ENCODE measurements around the gene DNM2.
"Not testable (repeated sequence)": the region's sequence is repeated elsewhere in the genome, so short reads cannot be mapped to it uniquely, and the experiment has no call there.

The DNM2 gene

DNA sequence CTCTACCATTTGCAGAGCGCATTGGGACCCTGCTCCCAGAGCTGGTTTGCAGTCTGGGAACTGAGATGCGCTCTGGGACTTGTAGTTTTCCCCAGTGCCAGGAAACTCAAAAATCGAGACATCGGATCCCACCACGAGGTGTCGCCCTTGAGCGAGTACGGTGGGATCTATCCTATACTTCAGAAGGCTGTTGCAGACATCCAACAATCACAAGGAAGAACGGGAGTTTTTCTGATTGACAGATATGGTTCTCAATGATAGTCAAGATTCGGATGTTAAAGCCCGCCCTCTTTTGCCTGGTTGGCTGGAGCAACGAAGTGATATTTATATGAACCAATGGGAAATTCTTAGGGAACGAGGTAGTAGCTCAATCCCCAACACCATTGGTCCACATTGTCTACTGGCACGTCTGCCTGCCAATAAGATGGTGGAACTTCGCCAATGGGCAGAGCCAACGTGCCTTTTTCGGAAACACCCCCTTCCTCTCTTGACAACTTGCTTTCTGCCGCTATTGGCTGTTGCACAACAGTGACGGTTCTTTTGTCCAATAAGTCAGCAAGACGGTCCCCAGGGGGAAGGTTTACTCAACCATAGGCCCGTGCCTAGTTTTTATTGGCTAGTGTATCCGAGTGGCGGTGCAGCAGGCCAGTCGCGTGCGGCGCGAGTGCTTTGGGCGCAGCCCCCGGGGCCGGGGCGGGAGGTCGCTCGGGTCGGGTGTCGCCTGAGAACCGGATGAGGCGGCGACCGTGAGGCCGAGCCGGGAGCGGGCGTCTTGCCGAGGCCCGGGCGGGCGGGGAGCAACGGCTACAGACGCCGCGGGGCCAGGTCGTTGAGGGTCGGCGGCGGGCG is at the start of gene DNM2:
DNM2 (plus strand) TSS at position 724 of the 849 bp plus-strand sequence. CDS start 164 bp downstream, outside the sequence.
- peak; percentile 100 for DNase-seq

DNA sequence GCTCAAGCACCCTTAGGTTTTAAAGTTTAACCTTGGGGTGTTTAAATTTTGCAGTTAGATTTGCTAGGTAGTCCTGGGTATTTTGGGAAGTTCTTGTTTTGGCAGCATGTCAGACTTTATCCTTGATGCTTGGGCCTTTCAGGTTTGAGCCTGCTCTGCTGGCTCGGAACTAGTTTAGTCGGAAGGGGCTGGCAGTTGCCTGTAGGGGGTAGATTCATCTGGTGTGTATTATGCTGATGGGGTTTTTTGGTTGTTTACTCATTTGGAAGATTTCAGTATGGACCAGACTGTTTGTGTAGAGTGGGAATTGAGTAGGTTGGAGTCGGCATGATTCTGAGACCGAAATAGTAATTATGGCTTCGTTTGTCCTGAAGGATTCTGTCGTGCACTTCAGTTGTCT is 48.6 kb upstream of the DNM2 start:
- peak in 1 of 2 experiments; percentile 48 for DNase-seq

DNA sequence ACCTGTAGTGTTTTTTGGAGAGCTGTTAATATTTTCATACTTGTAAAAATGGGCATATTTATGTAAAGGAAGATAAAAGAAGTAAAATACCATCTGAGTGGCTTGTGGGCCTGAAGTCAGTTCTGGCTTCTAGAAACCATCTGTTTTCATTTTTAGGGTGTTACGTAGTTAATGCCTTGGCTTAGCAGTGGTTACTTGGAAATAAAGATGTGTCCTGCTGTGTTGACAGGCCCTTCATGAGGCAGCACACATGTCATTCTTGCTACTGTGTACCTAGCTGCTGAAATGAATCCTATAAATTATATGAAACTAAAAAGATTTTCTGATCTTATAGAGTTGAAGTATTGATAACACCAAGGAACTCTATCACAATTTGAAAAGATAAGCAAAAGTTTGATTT is 47.7 kb upstream of the DNM2 start:
- DNase-seq = no peak

GRCh38 chr19:10670876-10671804 is 46.7 kb upstream of the DNM2 start:
- no peak for DNase-seq

GRCh38 chr19:10671922-10672321 is 46.0 kb upstream of the DNM2 start:
- not testable (repeated sequence) for DNase-seq

- not testable (repeated sequence) for DNase-seq
Measured at GRCh38 chr19:10675214-10675613, 42.7 kb upstream of the DNM2 start.

- DNase-seq = no peak
Measured at GRCh38 chr19:10677751-10678150, 40.1 kb upstream of the DNM2 start.

DNA sequence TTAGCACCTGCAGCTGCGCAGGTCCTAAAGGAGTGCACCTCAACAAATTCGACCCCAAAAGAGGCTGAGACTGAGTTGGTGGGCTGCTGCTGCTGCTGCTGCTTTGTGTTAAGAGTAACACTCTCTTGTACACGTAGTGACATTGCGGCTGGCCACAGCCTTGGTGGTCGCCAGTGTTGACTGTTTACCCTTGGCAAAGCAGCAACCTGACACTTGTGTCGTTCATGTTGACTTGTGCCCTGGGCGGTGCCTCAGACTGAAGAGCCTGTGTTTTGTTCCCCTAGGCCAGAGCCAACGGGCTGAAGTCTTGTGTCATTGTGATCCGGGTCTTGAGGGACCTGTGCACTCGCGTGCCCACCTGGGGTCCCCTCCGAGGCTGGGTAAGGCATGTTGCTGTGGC is 39.1 kb upstream of the DNM2 start:
- no peak for DNase-seq

DNA sequence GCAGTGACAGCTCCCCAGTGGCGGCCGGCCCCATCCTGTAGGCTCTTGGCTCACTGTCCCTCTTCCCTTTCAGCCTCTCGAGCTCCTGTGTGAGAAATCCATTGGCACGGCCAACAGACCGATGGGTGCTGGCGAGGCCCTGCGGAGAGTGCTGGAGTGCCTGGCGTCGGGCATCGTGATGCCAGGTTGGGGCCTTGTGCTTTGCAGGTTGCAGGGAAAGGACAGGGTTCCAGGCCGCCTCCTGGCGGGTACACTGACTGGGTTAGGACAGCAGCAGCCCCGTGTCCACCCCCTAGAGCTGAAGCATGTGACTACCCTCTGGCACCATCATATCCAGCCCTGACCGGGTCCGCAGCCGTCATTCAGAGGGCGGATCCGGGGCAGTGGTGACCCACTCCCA is 38.1 kb upstream of the DNM2 start:
- no peak for DNase-seq

DNA sequence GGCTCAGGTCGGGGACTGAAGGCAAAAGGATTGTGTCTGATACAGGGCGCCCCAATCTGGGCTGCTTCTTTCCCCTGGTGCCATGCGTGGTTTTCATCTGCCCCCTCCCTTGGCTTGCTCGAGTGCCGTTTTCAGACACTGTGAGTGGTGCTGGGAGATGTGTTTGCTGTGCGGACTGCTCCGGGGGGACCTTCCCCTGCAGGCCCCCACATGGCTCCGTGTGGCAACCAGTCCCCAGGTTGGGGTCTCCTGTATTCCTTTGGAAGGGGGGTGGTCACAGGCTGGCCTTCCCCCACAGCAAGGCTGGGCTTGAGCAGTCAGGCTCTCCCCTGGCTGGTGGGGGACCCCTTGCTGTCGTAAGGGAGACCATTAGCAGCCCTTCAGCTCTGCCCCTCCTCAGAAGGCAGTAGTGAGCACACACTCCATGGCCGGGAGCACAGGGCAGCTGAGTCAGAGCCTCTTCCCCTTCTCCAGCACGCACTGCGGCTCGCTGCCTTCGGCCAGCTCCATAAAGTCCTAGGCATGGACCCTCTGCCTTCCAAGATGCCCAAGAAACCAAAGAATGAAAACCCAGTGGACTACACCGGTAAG is 37.2 kb upstream of the DNM2 start:
- no peak for DNase-seq

GRCh38 chr19:10681658-10682057 is 36.2 kb upstream of the DNM2 start:
- DNase-seq = no peak

- no peak for DNase-seq
Measured at GRCh38 chr19:10682397-10683063, 35.3 kb upstream of the DNM2 start.

- no peak for DNase-seq
Measured at GRCh38 chr19:10683064-10683426, 34.8 kb upstream of the DNM2 start.

- DNase-seq = no peak
Measured at GRCh38 chr19:10683582-10683981, 34.3 kb upstream of the DNM2 start.

DNA sequence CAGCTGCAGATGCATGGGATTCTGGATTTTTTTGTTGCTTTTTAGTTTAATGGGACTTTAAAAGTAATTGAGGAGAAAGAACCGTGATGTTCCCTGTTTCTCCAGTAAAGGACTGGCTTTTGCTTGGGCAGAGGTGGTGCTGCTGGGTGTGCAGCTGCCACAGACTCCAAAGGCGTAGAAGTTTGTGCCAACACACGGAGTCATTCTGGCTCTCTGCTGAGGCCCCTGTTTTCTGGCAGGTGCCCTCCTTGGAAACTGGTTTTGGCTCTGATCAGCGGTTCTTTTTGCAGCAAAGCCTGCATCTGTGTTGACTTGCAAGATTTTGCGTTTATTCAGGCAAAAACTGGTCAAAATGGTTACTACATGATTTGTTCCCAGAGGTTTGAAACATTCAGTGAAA is 32.7 kb upstream of the DNM2 start:
- DNase-seq = peak in 1 of 2 experiments; percentile 68

DNA sequence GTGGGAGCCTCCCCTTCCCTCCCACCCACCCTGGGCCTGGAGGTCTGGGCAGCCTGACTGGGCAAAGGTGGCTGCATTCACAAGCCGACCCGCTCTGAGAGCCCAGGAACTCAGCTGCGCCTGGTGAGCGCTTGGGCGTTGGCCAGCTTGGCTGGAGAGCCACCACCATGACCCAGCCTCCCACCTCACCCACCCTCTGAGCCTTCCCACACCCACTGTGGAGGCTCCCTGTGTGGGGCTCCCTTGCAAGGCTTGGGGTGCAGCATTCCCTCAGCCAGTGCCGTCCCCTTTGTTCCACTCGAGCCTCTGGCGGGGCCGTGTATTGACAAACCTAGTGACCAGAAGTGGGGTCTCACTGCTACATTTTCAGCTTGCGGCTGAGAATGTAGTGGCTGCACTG is 31.7 kb upstream of the DNM2 start:
- DNase-seq = no peak

GRCh38 chr19:10686661-10687517 is 31.0 kb upstream of the DNM2 start:
- no peak for DNase-seq

- DNase-seq = no peak
Measured at GRCh38 chr19:10687518-10688288, 30.2 kb upstream of the DNM2 start.

GRCh38 chr19:10688545-10689280 is 29.2 kb upstream of the DNM2 start:
- no peak for DNase-seq

DNA sequence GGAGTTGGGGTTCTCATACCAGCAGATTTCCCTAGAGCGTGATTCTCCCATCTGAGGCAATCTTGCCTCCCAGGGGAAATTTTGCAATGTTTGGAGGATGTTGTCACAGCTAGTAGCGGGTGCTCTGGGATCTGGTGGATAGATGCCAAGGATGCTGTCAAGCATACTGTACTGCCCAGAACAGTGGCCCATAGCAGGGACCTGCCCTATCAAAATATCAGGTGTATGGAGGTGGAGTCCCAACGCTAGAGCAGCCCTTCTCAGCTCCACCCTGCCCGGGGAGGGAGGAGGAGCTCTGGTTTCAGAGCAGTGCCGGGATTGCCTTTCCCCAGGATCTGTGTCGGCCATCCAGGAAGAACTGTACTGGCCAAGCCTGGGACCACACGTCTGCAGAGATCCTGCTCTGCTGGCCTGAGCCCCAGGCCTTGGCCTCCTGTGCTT is 27.5 kb upstream of the DNM2 start:
- no peak for DNase-seq
